ENCODE results near the gene WDHD1. TPM values are rescaled to one million over a fixed set of nuclear protein-coding genes. Genes with fewer than 3 reads are reported as not detected.

WDHD1 gene
- total RNA-seq, 2 donors from 2014 or later: 3.0 to 5.1 TPM

DNA sequence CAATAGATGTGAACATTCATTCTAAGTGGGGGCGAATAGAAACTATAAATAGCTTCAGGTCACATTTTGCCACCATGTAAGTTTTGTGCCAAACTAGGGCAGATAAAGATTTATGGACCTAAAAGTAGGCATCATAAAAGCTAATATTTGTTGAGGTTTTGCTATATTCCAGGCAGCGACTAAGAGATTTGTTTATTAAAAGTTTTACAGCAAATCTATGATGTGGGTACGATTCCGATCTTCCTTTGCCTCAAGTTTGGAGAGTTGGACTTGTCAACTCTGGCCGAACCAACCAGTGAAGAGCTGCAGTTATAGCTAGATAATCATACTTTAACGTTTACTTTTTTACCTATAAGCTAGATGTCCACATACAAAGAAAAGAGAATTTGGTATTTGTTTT is 26.1 kb upstream of the WDHD1 start:
- intact Hi-C loops (cut with DNase I): no loop called here
- WGBS: 31% methylated on average over 6 of the region's 6 CpGs
- Histone ChIP-seq H3K27me3 (replicated peaks; ENCODE audit: insufficient read depth) (no peaks in the 10 kb centered on the region), H3K4me3 (peak overlapping the region in 1 of 2 donors; percentile 85), H3K36me3 (no peaks in the 10 kb centered on the region), H3K9me3 (no peaks in the 10 kb centered on the region), H3K27ac (peak overlapping the region; percentile 99 to 100), H3K4me1 (replicated peaks) (peaks cover 5% of the 10 kb centered on the region)
- DNase-seq (ENCODE audit: low spot score): no peak
- TF ChIP-seq POLR2A (IDR thresholded peaks at IDR 0.05) (no peak), POLR2AphosphoS5 (IDR thresholded peaks at IDR 0.05) (peak; percentile 33)

GRCh38 chr14:55052269-55052930 is 25.5 kb upstream of the WDHD1 start:
- WGBS: 3% methylated on average over 14 of the region's 14 CpGs
- Histone ChIP-seq H3K4me1 (replicated peaks) (peaks cover 5% of the 10 kb centered on the region), H3K27me3 (replicated peaks; ENCODE audit: insufficient read depth) (no peaks in the 10 kb centered on the region), H3K9me3 (no peaks in the 10 kb centered on the region), H3K4me3 (peak overlapping the region; percentile 85 to 97), H3K36me3 (no peaks in the 10 kb centered on the region), H3K27ac (peak overlapping the region; percentile 99 to 100)
- no peak for TF ChIP-seq POLR2A (IDR thresholded peaks at IDR 0.05)
- TF ChIP-seq, protein P1, sequence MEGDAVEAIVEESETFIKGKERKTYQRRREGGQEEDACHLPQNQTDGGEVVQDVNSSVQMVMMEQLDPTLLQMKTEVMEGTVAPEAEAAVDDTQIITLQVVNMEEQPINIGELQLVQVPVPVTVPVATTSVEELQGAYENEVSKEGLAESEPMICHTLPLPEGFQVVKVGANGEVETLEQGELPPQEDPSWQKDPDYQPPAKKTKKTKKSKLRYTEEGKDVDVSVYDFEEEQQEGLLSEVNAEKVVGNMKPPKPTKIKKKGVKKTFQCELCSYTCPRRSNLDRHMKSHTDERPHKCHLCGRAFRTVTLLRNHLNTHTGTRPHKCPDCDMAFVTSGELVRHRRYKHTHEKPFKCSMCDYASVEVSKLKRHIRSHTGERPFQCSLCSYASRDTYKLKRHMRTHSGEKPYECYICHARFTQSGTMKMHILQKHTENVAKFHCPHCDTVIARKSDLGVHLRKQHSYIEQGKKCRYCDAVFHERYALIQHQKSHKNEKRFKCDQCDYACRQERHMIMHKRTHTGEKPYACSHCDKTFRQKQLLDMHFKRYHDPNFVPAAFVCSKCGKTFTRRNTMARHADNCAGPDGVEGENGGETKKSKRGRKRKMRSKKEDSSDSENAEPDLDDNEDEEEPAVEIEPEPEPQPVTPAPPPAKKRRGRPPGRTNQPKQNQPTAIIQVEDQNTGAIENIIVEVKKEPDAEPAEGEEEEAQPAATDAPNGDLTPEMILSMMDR (IDR thresholded peaks at IDR 0.05): no peak
- no peak for TF ChIP-seq POLR2AphosphoS5 (IDR thresholded peaks at IDR 0.05)
- no peak for DNase-seq (ENCODE audit: low spot score)
- intact Hi-C loops (cut with DNase I): no loop called here

GRCh38 chr14:55051423-55052268 is 24.7 kb upstream of the WDHD1 start, which contains the start of gene MAPK1IP1L:
MAPK1IP1L (plus strand) TSS chr14:55051647; CDS start chr14:55061684, 10,037 bp downstream.
- peak; percentile 84 for DNase-seq (ENCODE audit: low spot score)
- TF ChIP-seq POLR2AphosphoS5 (IDR thresholded peaks at IDR 0.05) (peak; percentile 88), POLR2A (IDR thresholded peaks at IDR 0.05) (peak; percentile 96)
- TF ChIP-seq, protein P1 (IDR thresholded peaks at IDR 0.05): peak; percentile 99 to 100 (median 100)
- Histone ChIP-seq H3K4me3 (peak within 1 kb of the TSS; percentile 85 to 97), H3K4me1 (replicated peaks) (peaks cover 5% of the 10 kb centered on the region), H3K36me3 (no peaks in the 10 kb centered on the region), H3K9me3 (no peaks in the 10 kb centered on the region), H3K27me3 (replicated peaks; ENCODE audit: insufficient read depth) (no peaks in the 10 kb centered on the region), H3K27ac (peak within 1 kb of the TSS; percentile 99 to 100)
- WGBS: under 1% methylated on average over 78 of the region's 98 CpGs
- intact Hi-C loops (cut with DNase I): loop anchor here (2.0 kb wide), 1 partner anchor 25 kb away; the partner anchor contains the start of genes SOCS4 and WDHD1

- Histone ChIP-seq H3K27me3 (replicated peaks; ENCODE audit: insufficient read depth) (no peaks in the 10 kb centered on the region), H3K9me3 (no peaks in the 10 kb centered on the region), H3K27ac (peak overlapping the region; percentile 99 to 100), H3K4me1 (replicated peaks) (peaks cover 5% of the 10 kb centered on the region), H3K36me3 (no peaks in the 10 kb centered on the region), H3K4me3 (peak overlapping the region; percentile 85 to 97)
- TF ChIP-seq POLR2A (IDR thresholded peaks at IDR 0.05): no peak
- TF ChIP-seq POLR2AphosphoS5 (IDR thresholded peaks at IDR 0.05): no peak
- TF ChIP-seq, protein P1 (IDR thresholded peaks at IDR 0.05): no peak
- WGBS: 0% methylated on average over 10 of the region's 10 CpGs
- no peak for DNase-seq (ENCODE audit: low spot score)
- intact Hi-C loops (cut with DNase I): loop anchor here (2.0 kb wide), 1 partner anchor 24 kb away; the partner anchor contains the start of genes SOCS4 and WDHD1
Observed at GRCh38 chr14:55051165-55051422, 24.2 kb upstream of the WDHD1 start.

- no peaks in the 10 kb centered on the region for H3K27me3 ChIP-seq (replicated peaks; ENCODE audit: insufficient read depth)
- H3K9me3 ChIP-seq: no peaks in the 10 kb centered on the region
- H3K27ac ChIP-seq: no peak overlapping the region
- intact Hi-C loops (cut with DNase I): no loop called here
- TF ChIP-seq, protein P1 (IDR thresholded peaks at IDR 0.05): no peak
- TF ChIP-seq POLR2AphosphoS5 (IDR thresholded peaks at IDR 0.05): no peak
- TF ChIP-seq POLR2A (IDR thresholded peaks at IDR 0.05): no peak
- no peak overlapping the region for H3K4me3 ChIP-seq
- 74% methylated on average over 2 of the region's 2 CpGs for WGBS
- no peak for DNase-seq (ENCODE audit: low spot score)
- no peaks in the 10 kb centered on the region for H3K36me3 ChIP-seq
- H3K4me1 ChIP-seq (replicated peaks): peaks cover 5% of the 10 kb centered on the region
Observed at GRCh38 chr14:55048900-55049436, 22.1 kb upstream of the WDHD1 start.
